ENCODE data around the gene HDDC3. TPM values are rescaled to one million over a fixed set of nuclear protein-coding genes. Genes with fewer than 3 reads are reported as not detected.
"Not testable (repeated sequence)": the region's sequence is repeated elsewhere in the genome, so short reads cannot be mapped to it uniquely, and the experiment has no call there.

The HDDC3 gene
- total RNA-seq, 1 experiment from 2014 or later = 13.3 TPM

DNA sequence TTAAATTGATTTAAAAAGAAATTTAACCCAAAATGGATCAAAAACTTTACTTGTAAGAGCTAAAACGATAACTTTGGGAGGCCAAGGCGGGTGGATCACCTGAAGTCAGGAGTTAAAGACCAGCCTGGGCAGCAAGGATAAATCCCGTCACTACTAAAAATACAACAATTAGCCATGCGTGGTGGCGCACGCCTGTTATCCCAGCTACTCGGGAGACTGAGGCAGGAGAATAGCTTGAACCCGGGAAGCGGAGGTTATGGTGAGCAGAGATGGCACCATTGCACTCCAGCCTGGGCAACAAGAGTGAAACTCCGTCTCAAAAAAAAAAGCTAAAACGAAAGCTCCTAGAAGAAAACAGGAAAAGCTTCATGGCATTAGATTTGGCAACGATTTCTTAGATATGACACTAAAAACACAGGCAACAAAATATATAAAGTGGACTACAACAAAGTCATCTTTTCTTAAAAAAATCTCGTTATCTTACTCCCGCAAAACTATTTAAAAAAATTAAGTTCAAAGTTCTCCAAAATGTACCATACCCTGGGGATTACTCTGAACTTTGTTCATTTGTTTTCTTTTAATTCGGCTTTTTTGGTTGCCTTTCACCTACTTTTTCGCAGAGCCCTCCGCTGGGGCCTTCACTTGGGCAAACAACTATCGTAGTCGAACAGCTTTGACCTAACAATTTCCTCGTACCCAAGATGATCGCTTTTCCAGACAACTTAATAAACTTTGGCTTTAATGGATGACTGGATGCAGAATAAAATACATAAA lies 2.9 kb downstream of the HDDC3 start:
- no peaks in the 10 kb centered on the region; a peak in 2 of 5 replicates for H3K9me3 Mint-ChIP-seq
- H3K27me3 Mint-ChIP-seq (ENCODE audit: low read depth) = peaks cover 11% of the 10 kb centered on the region
- no peaks in the 10 kb centered on the region for H3K36me3 Mint-ChIP-seq (ENCODE audit: insufficient read depth in 1 of 3, low read depth in 3 of 3)
- Histone ChIP-seq H3K56ac (ENCODE audit: insufficient read length, low read depth, low read length) (no peak overlapping the region), H4K20me1 (ENCODE audit: control insufficient read depth, insufficient read depth, insufficient read length) (no peaks in the 10 kb centered on the region), H3K23ac (ENCODE audit: insufficient read length, low read depth, low read length) (no peak overlapping the region), H2BK12ac (ENCODE audit: insufficient read length, low read depth, low read length) (no peak overlapping the region), H2BK15ac (ENCODE audit: low read depth, low read length) (no peak overlapping the region), H3K4ac (ENCODE audit: low read depth, low read length) (no peak overlapping the region), H3K9me3 (ENCODE audit: control insufficient read depth, low read depth, low read length) (no peaks in the 10 kb centered on the region), H3T11ph (ENCODE audit: low read length) (no peak overlapping the region), H3K9ac (ENCODE audit: extremely low read depth, insufficient read length, low read length) (no peak overlapping the region), H3K79me1 (ENCODE audit: insufficient read depth, low read depth, low read length, poor library complexity, severe bottlenecking) (no peaks in the 10 kb centered on the region), H2AK5ac (ENCODE audit: insufficient read length, low read length) (no peak overlapping the region), H3K18ac (ENCODE audit: insufficient read length, low read depth, low read length) (no peak overlapping the region), H4K8ac (replicated peaks; ENCODE audit: insufficient read length, low read depth, low read length) (no peak overlapping the region), H2BK20ac (ENCODE audit: low read depth, low read length, poor library complexity, severe bottlenecking) (no peak overlapping the region), H3K4me2 (ENCODE audit: insufficient read depth, insufficient read length, low read length) (no peak overlapping the region), H3K79me2 (ENCODE audit: insufficient read depth, low read length) (no peaks in the 10 kb centered on the region), H2BK120ac (ENCODE audit: low read depth, low read length, poor library complexity, severe bottlenecking) (no peak overlapping the region), H2BK5ac (ENCODE audit: insufficient read length, low read length) (no peak overlapping the region), H3K23me2 (ENCODE audit: insufficient read length, low read depth, low read length, poor library complexity, severe bottlenecking) (peaks cover 4% of the 10 kb centered on the region), H3K4me1 (ENCODE audit: insufficient read depth, low read length) (no peaks in the 10 kb centered on the region), H4K91ac (ENCODE audit: insufficient read length, low read depth, low read length) (no peak overlapping the region), H4K5ac (ENCODE audit: insufficient read length, low read depth, low read length) (no peak overlapping the region), H3K27ac (ENCODE audit: insufficient read length, low read depth, low read length) (no peak overlapping the region), H3K14ac (ENCODE audit: insufficient read depth, low read length) (no peak overlapping the region), H3K27me3 (ENCODE audit: insufficient read depth, low read length) (no peaks in the 10 kb centered on the region), H2AFZ (ENCODE audit: low read length) (no peak overlapping the region)
- no peak overlapping the region for H3K27ac Mint-ChIP-seq
- no peak overlapping the region for H3K4me3 Mint-ChIP-seq
- WGBS (ENCODE audit: extremely low coverage, insufficient read length, low lambda C conversion rate) = 100% methylated on average over 2 of the region's 21 CpGs
- TF ChIP-seq, protein P1, sequence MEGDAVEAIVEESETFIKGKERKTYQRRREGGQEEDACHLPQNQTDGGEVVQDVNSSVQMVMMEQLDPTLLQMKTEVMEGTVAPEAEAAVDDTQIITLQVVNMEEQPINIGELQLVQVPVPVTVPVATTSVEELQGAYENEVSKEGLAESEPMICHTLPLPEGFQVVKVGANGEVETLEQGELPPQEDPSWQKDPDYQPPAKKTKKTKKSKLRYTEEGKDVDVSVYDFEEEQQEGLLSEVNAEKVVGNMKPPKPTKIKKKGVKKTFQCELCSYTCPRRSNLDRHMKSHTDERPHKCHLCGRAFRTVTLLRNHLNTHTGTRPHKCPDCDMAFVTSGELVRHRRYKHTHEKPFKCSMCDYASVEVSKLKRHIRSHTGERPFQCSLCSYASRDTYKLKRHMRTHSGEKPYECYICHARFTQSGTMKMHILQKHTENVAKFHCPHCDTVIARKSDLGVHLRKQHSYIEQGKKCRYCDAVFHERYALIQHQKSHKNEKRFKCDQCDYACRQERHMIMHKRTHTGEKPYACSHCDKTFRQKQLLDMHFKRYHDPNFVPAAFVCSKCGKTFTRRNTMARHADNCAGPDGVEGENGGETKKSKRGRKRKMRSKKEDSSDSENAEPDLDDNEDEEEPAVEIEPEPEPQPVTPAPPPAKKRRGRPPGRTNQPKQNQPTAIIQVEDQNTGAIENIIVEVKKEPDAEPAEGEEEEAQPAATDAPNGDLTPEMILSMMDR (conservative IDR thresholded peaks at IDR 0.05) = no peak
- peaks cover 13 to 19% of the 10 kb centered on the region in 2 experiments for H3K4me1 Mint-ChIP-seq
- DNase-seq = no peak

DNA sequence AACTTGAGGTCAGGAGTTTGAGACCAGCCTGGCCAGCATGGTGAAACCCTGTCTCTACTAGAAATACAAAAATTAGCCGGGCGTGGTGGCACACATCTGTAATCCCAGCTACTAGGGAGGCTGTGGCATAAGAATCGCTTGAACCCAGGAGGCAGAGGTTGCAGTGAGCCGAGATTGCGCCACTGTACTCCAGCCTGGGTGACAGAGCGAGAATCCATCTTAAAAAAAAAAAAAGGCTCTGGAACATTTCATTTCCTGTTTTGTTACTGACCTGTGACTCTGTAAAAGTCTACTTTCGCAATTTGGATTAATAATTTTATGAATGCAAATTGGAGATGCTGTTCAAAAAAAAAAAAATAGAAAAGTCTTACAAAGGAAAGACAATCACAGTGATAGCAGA lies 4.2 kb downstream of the HDDC3 start:
- not testable (repeated sequence) for H2BK12ac ChIP-seq (ENCODE audit: insufficient read length, low read depth, low read length); H3K27ac ChIP-seq (ENCODE audit: insufficient read length, low read depth, low read length); H3K23ac ChIP-seq (ENCODE audit: insufficient read length, low read depth, low read length); H2BK5ac ChIP-seq (ENCODE audit: insufficient read length, low read length); H2BK15ac ChIP-seq (ENCODE audit: low read depth, low read length); H4K20me1 ChIP-seq (ENCODE audit: control insufficient read depth, insufficient read depth, insufficient read length); H3K23me2 ChIP-seq (ENCODE audit: insufficient read length, low read depth, low read length, poor library complexity, severe bottlenecking); H3K79me2 ChIP-seq (ENCODE audit: insufficient read depth, low read length); H3K9ac ChIP-seq (ENCODE audit: extremely low read depth, insufficient read length, low read length); H4K91ac ChIP-seq (ENCODE audit: insufficient read length, low read depth, low read length); H3K27me3 ChIP-seq (ENCODE audit: insufficient read depth, low read length); DNase-seq; H4K5ac ChIP-seq (ENCODE audit: insufficient read length, low read depth, low read length); H2AK5ac ChIP-seq (ENCODE audit: insufficient read length, low read length); H2BK20ac ChIP-seq (ENCODE audit: low read depth, low read length, poor library complexity, severe bottlenecking); H3K9me3 Mint-ChIP-seq; H3K9me3 ChIP-seq (ENCODE audit: control insufficient read depth, low read depth, low read length); H3K36me3 Mint-ChIP-seq (ENCODE audit: insufficient read depth in 1 of 3, low read depth in 3 of 3); H3K14ac ChIP-seq (ENCODE audit: insufficient read depth, low read length); H3K4ac ChIP-seq (ENCODE audit: low read depth, low read length); H3K27me3 Mint-ChIP-seq (ENCODE audit: low read depth); H2BK120ac ChIP-seq (ENCODE audit: low read depth, low read length, poor library complexity, severe bottlenecking); H2AFZ ChIP-seq (ENCODE audit: low read length); H3K4me1 ChIP-seq (ENCODE audit: insufficient read depth, low read length); H3K4me2 ChIP-seq (ENCODE audit: insufficient read depth, insufficient read length, low read length); H3K4me3 Mint-ChIP-seq; H3K18ac ChIP-seq (ENCODE audit: insufficient read length, low read depth, low read length); H3K56ac ChIP-seq (ENCODE audit: insufficient read length, low read depth, low read length); H3K79me1 ChIP-seq (ENCODE audit: insufficient read depth, low read depth, low read length, poor library complexity, severe bottlenecking); H3K27ac Mint-ChIP-seq; H4K8ac ChIP-seq (replicated peaks; ENCODE audit: insufficient read length, low read depth, low read length); H3T11ph ChIP-seq (ENCODE audit: low read length)
- no CpG with 5 or more reads among the region's 7 CpGs for WGBS (ENCODE audit: extremely low coverage, insufficient read length, low lambda C conversion rate)
- peaks cover 13 to 14% of the 10 kb centered on the region in 2 experiments for H3K4me1 Mint-ChIP-seq
